ENCODE measurements around the gene CLDN15. TPM values are rescaled to one million over a fixed set of nuclear protein-coding genes. Genes with fewer than 3 reads are reported as not detected.

CLDN15 gene
- total RNA-seq, 2 experiments from 2014 or later: 17.8 to 31.9 TPM

- peaks cover 11% of the 10 kb centered on the region for H3K4me1 ChIP-seq (ENCODE audit: insufficient read depth, low read length, poor library complexity, severe bottlenecking)
- H3K27ac ChIP-seq (ENCODE audit: low read depth, low read length, poor library complexity, severe bottlenecking): no peak overlapping the region
- H3K9me2 ChIP-seq (ENCODE audit: insufficient read depth, low read length): no peaks in the 10 kb centered on the region
- H3K4me2 ChIP-seq (ENCODE audit: low read length): no peak overlapping the region
- intact Hi-C loops (cut with micrococcal nuclease; ENCODE audit: unreplicated experiment): no loop called here
- no peaks in the 10 kb centered on the region for H3K9me3 ChIP-seq (ENCODE audit: low read length)
- no peak overlapping the region for H3K4me3 ChIP-seq (ENCODE audit: low read depth, low read length, poor library complexity, severe bottlenecking)
- ChIA-PET POLR2A (no interaction called here), CTCF (ENCODE audit: unreplicated experiment) (interaction anchor here (0.6 kb wide), 1 partner anchor 614 kb away, joined by 3 read pairs; no protein-coding TSS in a partner anchor)
- peaks cover 25% of the 10 kb centered on the region for H3K36me3 ChIP-seq (ENCODE audit: insufficient read depth, low read length)
- H4K20me1 ChIP-seq (ENCODE audit: insufficient read depth, low read length): no peaks in the 10 kb centered on the region
- H2AFZ ChIP-seq (ENCODE audit: low read length): no peak overlapping the region
- no peaks in the 10 kb centered on the region for H3K79me2 ChIP-seq (ENCODE audit: insufficient read depth, low read depth, low read length)
- BruUV-seq (replicated peaks): no TSS peak
- TF ChIP-seq EZH2phosphoT487 (IDR thresholded peaks at IDR 0.05; ENCODE audit: borderline replicate concordance, low read depth, low read length) (no peak), CTCF (conservative IDR thresholded peaks at IDR 0.05; ENCODE audit: low read length) (no peak)
- DNase-seq (ENCODE audit: low spot score): no peak
These were observed 15.2 kb downstream of the CLDN15 start for GRCh38 chr7:101222275-101222830.

- H3K4me3 ChIP-seq (ENCODE audit: low read depth, low read length, poor library complexity, severe bottlenecking): no peak overlapping the region
- no peak overlapping the region for H3K27ac ChIP-seq (ENCODE audit: low read depth, low read length, poor library complexity, severe bottlenecking)
- TF ChIP-seq CTCF (conservative IDR thresholded peaks at IDR 0.05; ENCODE audit: low read length) (no peak), EZH2phosphoT487 (IDR thresholded peaks at IDR 0.05; ENCODE audit: borderline replicate concordance, low read depth, low read length) (no peak)
- peaks cover 18% of the 10 kb centered on the region for H3K4me1 ChIP-seq (ENCODE audit: insufficient read depth, low read length, poor library complexity, severe bottlenecking)
- no TSS peak for BruUV-seq (replicated peaks)
- no peak overlapping the region for H3K4me2 ChIP-seq (ENCODE audit: low read length)
- DNase-seq (ENCODE audit: low spot score): no peak
- H3K9me3 ChIP-seq (ENCODE audit: low read length): no peaks in the 10 kb centered on the region
- H3K79me2 ChIP-seq (ENCODE audit: insufficient read depth, low read depth, low read length): no peaks in the 10 kb centered on the region
- H4K20me1 ChIP-seq (ENCODE audit: insufficient read depth, low read length): no peaks in the 10 kb centered on the region
- H3K36me3 ChIP-seq (ENCODE audit: insufficient read depth, low read length): peaks cover 18% of the 10 kb centered on the region
- H3K9me2 ChIP-seq (ENCODE audit: insufficient read depth, low read length): no peaks in the 10 kb centered on the region
- POLR2A ChIA-PET: interaction anchor here (0.6 to 0.7 kb wide), 3 partner anchors 20 to 413 kb away, joined by 3 to 7 read pairs (median 5); partner anchors contain the start of gene MOGAT3
- CTCF ChIA-PET (ENCODE audit: unreplicated experiment): no interaction called here
- no peak overlapping the region for H2AFZ ChIP-seq (ENCODE audit: low read length)
- intact Hi-C loops (cut with micrococcal nuclease; ENCODE audit: unreplicated experiment): no loop called here
These were observed 17.3 kb downstream of the CLDN15 start for GRCh38 chr7:101220295-101220694.

Data from OCI-LY7 (cell line).